Activated CD8-positive, alpha-beta T cell treated with anti-CD3 and anti-CD28 coated beads for 36 hours (primary cell): ENCODE results near the gene HTRA1. TPM values are rescaled to one million over a fixed set of nuclear protein-coding genes. Genes with fewer than 3 reads are reported as not detected.

Source experiments
- ATAC-seq: fragments of 200-7000 bp; cut with Tn5 transposase; one replicate; pipeline ENCODE4 v1.10.0; 2021; ENCODE audit warnings: mild to moderate bottlenecking, moderate library complexity
- CTCF ChIA-PET: fragments of 350-600 bp; sonication (Branson Sonifier 250); formaldehyde crosslinking; loops from one replicate; lab custom pipeline; 2021; ENCODE audit warnings: antibody characterized with exemption; lab: Charles Lee
- POLR2A ChIA-PET: fragments of 350-600 bp; sonication (Branson Sonifier 250); formaldehyde crosslinking; loops from one replicate; lab custom pipeline; 2021; ENCODE audit warnings: antibody characterized with exemption; lab: Charles Lee
- DNase-seq: peaks from one replicate; pipeline ENCODE4 v3.0.0-alpha.2; 2020
- H3K27ac Mint-ChIP-seq: one replicate; pipeline ENCODE4 v1.8.0; 2021; ENCODE audit warnings: mild to moderate bottlenecking, mixed read lengths
- H3K27me3 Mint-ChIP-seq: one replicate; pipeline ENCODE4 v1.8.0; 2021; ENCODE audit warnings: mixed read lengths
- H3K36me3 Mint-ChIP-seq: one replicate; pipeline ENCODE4 v1.8.0; 2021; ENCODE audit warnings: low read depth, mixed read lengths
- H3K4me1 Mint-ChIP-seq: one replicate; pipeline ENCODE4 v1.8.0; 2021; ENCODE audit warnings: low read depth, mixed read lengths
- H3K4me3 Mint-ChIP-seq: one replicate; pipeline ENCODE4 v1.8.0; 2021; ENCODE audit warnings: mild to moderate bottlenecking, moderate library complexity, mixed read lengths
- H3K9me3 Mint-ChIP-seq: one replicate; pipeline ENCODE4 v1.8.0; 2021; ENCODE audit warnings: mixed read lengths
- intact Hi-C: fragments of 100-400 bp; cut with micrococcal nuclease; formaldehyde crosslinking; loops from one replicate; pipeline ENCODE4 v1.10.0; 2022
- total RNA-seq, 2 experiments: library from RNA; stranded (reverse); gene quantifications; one replicate each; pipeline ENCODE4 v1.2.3, GENCODE V29; 2021
- TF ChIP-seq, protein P1 (sequence below): fragments of 200-600 bp; IDR thresholded peaks from one replicate; pipeline ENCODE4 v1.8.0; 2022; ENCODE audit warnings: antibody characterized with exemption, mild to moderate bottlenecking

HTRA1 gene
- total RNA-seq, 2 experiments from 2014 or later: not detected

DNA sequence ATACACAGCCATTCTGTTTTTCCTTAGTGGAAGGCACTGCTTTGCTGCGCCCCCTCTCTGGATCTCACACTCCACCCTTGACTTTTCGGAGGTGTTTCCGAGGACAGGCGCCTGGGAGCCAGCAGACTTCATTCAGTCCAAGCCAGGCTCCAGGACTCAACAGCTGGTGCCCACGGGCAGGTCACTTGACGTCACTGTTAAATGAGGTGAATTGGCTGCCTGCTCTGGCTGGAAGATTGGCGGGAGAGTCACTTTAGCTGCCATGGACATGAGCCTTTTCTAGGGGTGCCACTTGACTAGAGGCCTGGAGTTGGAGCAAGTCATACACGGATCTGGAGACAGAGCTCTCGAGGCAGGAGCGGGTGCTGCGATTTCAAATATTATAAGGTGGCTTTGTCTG lies 3.2 kb downstream of the HTRA1 start:
- intact Hi-C loops: no loop called here
- CTCF ChIA-PET: no interaction called here
- ATAC-seq: no peak
- no peak for DNase-seq
- TF ChIP-seq, protein P1, sequence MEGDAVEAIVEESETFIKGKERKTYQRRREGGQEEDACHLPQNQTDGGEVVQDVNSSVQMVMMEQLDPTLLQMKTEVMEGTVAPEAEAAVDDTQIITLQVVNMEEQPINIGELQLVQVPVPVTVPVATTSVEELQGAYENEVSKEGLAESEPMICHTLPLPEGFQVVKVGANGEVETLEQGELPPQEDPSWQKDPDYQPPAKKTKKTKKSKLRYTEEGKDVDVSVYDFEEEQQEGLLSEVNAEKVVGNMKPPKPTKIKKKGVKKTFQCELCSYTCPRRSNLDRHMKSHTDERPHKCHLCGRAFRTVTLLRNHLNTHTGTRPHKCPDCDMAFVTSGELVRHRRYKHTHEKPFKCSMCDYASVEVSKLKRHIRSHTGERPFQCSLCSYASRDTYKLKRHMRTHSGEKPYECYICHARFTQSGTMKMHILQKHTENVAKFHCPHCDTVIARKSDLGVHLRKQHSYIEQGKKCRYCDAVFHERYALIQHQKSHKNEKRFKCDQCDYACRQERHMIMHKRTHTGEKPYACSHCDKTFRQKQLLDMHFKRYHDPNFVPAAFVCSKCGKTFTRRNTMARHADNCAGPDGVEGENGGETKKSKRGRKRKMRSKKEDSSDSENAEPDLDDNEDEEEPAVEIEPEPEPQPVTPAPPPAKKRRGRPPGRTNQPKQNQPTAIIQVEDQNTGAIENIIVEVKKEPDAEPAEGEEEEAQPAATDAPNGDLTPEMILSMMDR: no peak
- Mint-ChIP-seq H3K36me3 (no peaks in the 10 kb centered on the region), H3K4me3 (no peak overlapping the region), H3K27ac (no peak overlapping the region), H3K9me3 (no peaks in the 10 kb centered on the region), H3K4me1 (peaks cover 7% of the 10 kb centered on the region), H3K27me3 (peaks cover 46% of the 10 kb centered on the region)
- POLR2A ChIA-PET: interaction anchor here (1.0 kb wide), 1 partner anchor 23 kb away, joined by 4 read pairs; no protein-coding TSS in a partner anchor

GRCh38 chr10:122465401-122466040 lies 4.2 kb downstream of the HTRA1 start:
- intact Hi-C loops: no loop called here
- Mint-ChIP-seq H3K36me3 (no peaks in the 10 kb centered on the region), H3K27ac (no peak overlapping the region), H3K4me1 (peaks cover 7% of the 10 kb centered on the region), H3K9me3 (no peaks in the 10 kb centered on the region), H3K4me3 (no peak overlapping the region), H3K27me3 (peaks cover 42% of the 10 kb centered on the region)
- DNase-seq (no peak), ATAC-seq (no peak)
- TF ChIP-seq, protein P1: no peak
- ChIA-PET POLR2A (interaction anchor here (1.0 kb wide), 1 partner anchor 24 kb away, joined by 4 read pairs; no protein-coding TSS in a partner anchor), CTCF (interaction anchor here (3.1 kb wide), 1 partner anchor 101 kb away, joined by 13 read pairs; no protein-coding TSS in a partner anchor)

DNA sequence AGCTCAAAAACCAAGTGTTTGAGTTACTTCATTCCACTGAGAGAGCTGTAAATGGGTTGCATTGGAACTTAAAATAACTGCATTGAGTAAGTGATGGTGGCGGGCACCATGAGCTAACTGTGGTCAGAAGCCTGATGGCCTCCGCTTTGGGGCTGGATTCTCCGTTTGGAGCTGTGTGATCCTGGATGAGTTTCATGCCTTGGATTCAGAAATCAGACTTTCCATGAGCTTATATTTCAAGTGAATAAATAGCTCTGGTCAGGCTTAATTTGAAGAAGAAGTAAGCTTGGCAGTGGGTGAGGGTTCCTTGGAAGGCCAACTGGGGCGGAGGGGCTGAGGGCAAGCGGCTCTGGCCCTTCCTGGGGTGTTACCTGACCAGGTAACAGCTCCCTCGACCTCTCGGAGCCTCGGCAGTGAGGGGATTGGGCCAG lies 5.6 kb downstream of the HTRA1 start:
- Mint-ChIP-seq H3K36me3 (no peaks in the 10 kb centered on the region), H3K4me3 (no peak overlapping the region), H3K9me3 (no peaks in the 10 kb centered on the region), H3K4me1 (peaks cover 7% of the 10 kb centered on the region), H3K27me3 (peaks cover 42% of the 10 kb centered on the region), H3K27ac (no peak overlapping the region)
- no peak for DNase-seq
- TF ChIP-seq, protein P1: no peak
- intact Hi-C loops: no loop called here
- no peak for ATAC-seq
- ChIA-PET CTCF (interaction anchor here (1.1 to 3.1 kb wide), 4 partner anchors 19 to 168 kb away, joined by 3 to 13 read pairs (median 7); no protein-coding TSS in a partner anchor), POLR2A (no interaction called here)

DNA sequence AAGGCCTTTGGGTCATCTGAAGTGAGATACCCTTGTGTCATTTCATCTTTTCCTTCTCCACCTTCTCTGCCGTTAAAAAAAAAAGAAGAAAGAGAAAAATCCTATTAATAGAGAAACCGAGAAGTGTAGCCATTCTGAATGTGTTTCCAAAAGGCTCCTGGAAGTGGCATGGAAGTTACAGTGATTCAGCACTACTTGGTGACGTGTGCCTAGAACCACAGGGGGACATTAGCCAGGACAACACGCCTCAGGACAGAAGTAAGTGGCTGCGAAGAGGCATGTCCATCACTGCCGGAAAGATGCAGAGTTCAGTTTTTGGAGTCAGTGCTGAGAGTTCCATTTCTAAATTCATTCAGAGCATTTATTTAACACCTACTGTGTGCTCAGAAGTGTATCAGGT lies 6.3 kb downstream of the HTRA1 start:
- Mint-ChIP-seq H3K36me3 (no peaks in the 10 kb centered on the region), H3K4me3 (no peak overlapping the region), H3K9me3 (no peaks in the 10 kb centered on the region), H3K27ac (no peak overlapping the region), H3K4me1 (peaks cover 3% of the 10 kb centered on the region), H3K27me3 (peaks cover 38% of the 10 kb centered on the region)
- CTCF ChIA-PET: interaction anchor here (1.8 to 3.1 kb wide), 2 partner anchors 98 to 169 kb away, joined by 9 to 13 read pairs; no protein-coding TSS in a partner anchor
- TF ChIP-seq, protein P1: no peak
- POLR2A ChIA-PET: no interaction called here
- ATAC-seq (no peak), DNase-seq (no peak)
- intact Hi-C loops: no loop called here

- ATAC-seq (no peak), DNase-seq (no peak)
- intact Hi-C loops: no loop called here
- ChIA-PET CTCF (interaction anchor here (0.9 to 3.1 kb wide), 3 partner anchors 97 to 125 kb away, joined by 3 to 13 read pairs (median 6); no protein-coding TSS in a partner anchor), POLR2A (no interaction called here)
- Mint-ChIP-seq H3K4me1 (no peaks in the 10 kb centered on the region), H3K27me3 (peaks cover 32% of the 10 kb centered on the region), H3K9me3 (no peaks in the 10 kb centered on the region), H3K36me3 (no peaks in the 10 kb centered on the region), H3K4me3 (no peak overlapping the region), H3K27ac (no peak overlapping the region)
- TF ChIP-seq, protein P1: no peak
These were observed 7.1 kb downstream of the HTRA1 start for GRCh38 chr10:122468307-122468925.
